Nasal cavity respiratory epithelium epithelial cell of viscerocranial mucosa (primary cell): ENCODE measurements around the gene TUBE1. TPM values are rescaled to one million over a fixed set of nuclear protein-coding genes. Genes with fewer than 3 reads are reported as not detected.

Experiments used
- total RNA-seq: library from RNA; depleted of rRNA; stranded (reverse); fragments of >200 nt; gene quantifications from 2 replicates; pipeline ENCODE4 v1.2.3, GENCODE V29; 2014

TUBE1 gene, protein sequence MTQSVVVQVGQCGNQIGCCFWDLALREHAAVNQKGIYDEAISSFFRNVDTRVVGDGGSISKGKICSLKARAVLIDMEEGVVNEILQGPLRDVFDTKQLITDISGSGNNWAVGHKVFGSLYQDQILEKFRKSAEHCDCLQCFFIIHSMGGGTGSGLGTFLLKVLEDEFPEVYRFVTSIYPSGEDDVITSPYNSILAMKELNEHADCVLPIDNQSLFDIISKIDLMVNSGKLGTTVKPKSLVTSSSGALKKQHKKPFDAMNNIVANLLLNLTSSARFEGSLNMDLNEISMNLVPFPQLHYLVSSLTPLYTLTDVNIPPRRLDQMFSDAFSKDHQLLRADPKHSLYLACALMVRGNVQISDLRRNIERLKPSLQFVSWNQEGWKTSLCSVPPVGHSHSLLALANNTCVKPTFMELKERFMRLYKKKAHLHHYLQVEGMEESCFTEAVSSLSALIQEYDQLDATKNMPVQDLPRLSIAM
- 53.2 and 55.4 TPM in 2 replicates for total RNA-seq

DNA sequence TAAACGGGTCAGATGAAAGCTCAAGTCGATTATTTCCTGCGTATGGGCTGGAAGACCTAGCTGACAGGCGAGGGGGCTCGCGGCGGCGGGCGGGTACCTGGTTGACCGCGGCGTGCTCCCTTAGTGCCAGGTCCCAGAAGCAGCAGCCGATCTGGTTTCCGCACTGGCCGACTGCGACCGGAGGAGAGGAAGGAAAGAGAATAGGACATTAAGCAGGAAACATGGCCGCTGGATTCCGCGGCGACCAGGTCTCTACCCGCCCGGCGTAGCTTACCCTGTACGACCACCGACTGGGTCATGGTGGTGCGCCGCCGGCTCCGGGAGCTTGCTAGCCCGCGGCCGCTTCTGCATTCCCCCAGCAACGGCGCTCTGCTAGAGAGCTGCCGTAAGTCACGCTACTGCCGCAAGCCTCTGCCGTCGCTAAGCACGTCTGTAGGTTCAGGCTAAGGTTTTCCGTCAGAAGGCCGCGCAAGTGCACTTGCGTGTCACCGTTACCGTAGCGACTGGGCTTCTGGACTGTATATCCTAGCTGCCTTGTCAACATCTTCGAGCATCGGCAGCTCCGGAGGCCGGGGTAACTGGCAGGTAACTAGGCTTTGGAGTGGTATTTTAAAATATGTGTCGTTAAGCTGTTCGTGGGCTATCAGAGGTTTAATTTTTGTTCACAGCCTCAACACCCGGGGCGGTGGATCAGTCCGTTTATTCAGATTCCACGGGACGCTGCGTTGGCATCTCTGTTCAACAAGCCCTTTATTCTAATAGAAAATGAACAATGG lies at the start of gene TUBE1, which contains the start of gene FAM229B:
TUBE1 (minus strand) TSS at position 347 of the 776 bp plus-strand sequence; CDS start at position 299, 48 bp downstream.
FAM229B (plus strand) TSS at position 456 of the 776 bp plus-strand sequence. CDS start 11,693 bp downstream, outside the sequence.

DNA sequence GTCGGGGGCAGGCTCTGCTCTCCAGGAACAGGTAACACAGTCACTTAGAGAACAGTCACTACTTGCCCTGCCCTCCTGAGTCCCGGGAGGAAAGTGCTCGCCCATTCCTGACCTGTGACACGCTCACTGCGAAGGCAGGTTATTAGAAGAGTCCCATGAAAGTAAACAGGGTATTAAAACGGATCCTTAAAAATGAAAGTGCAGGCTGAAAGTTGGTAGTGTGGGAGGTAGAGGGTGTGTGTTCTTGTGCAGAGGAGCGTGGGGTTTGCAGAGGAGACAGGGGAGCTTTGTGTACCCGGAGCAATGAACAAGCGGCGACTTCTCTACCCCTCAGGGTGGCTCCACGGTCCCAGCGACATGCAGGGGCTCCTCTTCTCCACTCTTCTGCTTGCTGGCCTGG lies 33.3 kb downstream of the TUBE1 start, which contains the start of gene CCN6:
CCN6 (plus strand) TSS at position 104 of the 400 bp plus-strand sequence; CDS start at position 358, 254 bp downstream.

Other genes starting within 250 kb of the TUBE1 start
- 86.5 and 108 TPM in 2 replicates for gene FYN, start 214.0 kb downstream of the TUBE1 start, total RNA-seq
- gene CCN6, start 33.4 kb downstream of the TUBE1 start, total RNA-seq: not detected in 2 replicates
- gene FAM229B, start 109 bp upstream of the TUBE1 start, total RNA-seq: 1.7 and 3.1 TPM in 2 replicates
- gene LAMA4, start 167.1 kb upstream of the TUBE1 start, total RNA-seq: 0.68 and 2.3 TPM in 2 replicates